ENCODE measurements around the gene VCAM1.
A peak's percentile ranks its signal among the peaks of the same experiment; 100 is the strongest.

VCAM1 gene

DNA sequence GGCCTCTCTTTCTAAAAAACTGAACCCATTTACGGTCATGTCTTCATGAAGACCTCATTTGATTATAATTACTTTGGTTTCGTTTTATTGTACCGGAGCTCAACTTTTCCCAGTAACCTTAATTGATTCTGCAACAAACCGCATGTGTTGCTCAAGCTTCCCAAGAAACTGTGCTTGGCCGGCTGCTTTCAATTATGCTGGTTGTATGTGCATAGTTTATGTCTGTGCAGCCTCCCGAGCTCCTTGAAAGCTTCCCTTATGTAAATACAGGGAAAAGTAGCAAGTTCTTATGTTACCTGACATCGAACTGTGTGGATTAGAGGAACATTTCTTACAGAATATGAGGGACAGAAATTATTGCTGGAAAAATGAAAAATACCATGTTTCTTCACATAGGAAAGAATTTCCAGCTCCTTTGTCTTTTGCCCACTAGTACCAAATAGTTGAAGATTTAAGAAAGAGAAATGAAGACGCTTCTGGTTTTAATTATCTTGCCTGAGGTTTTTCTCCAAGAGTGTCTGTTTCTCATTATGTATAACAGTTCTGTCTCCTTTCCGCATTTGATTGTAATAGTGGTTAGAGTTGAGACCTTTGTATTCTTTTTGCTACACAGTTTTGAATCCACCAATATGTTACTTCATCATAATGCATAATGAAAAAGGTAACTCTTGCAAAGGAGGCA, 2.1 kb downstream of the VCAM1 start:
- no peak overlapping the region for H3K9ac ChIP-seq (ENCODE audit: low read depth in 1 of 2, low read length in 2 of 2)
- H3K36me3 ChIP-seq (ENCODE audit: control insufficient read depth in 2 of 2, insufficient read depth in 2 of 2, low read length in 2 of 2), result no peaks in the 10 kb centered on the region
- no peak overlapping the region for H3K27ac ChIP-seq (ENCODE audit: low read depth in 2 of 2, low read length in 2 of 2)
- H3K9me3 ChIP-seq (ENCODE audit: control insufficient read depth in 2 of 2, low read length in 2 of 2), result no peaks in the 10 kb centered on the region
- peak overlapping the region; percentile 43 to 48 for H3K4me3 ChIP-seq (ENCODE audit: low read length in 2 of 2)
- no peaks in the 10 kb centered on the region for H3K4me1 ChIP-seq (ENCODE audit: control insufficient read depth in 2 of 2, insufficient read depth in 2 of 2, low read length in 2 of 2)
- no peaks in the 10 kb centered on the region for H3K27me3 ChIP-seq (ENCODE audit: control insufficient read depth in 2 of 2, insufficient read depth in 2 of 2, low read length in 2 of 2)

DNA sequence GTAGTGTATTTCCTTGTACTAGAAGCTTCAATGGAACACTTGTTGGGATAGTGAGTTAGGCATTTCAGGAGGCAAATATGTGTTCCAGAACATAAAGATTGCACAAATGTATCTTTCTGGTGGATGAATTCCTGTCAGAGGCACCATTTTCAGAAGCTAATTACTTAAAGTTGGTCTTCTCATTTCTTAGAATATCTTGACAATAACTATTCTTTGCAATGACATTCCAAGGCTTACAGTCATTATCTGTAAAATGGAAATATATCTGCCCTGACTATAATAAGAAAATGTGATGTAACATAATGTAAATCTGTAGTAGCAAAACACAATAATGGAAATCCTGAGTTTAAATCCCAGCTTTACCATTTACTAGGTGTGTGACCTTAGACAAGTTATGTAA, 2.7 kb downstream of the VCAM1 start:
- no peaks in the 10 kb centered on the region for H3K36me3 ChIP-seq (ENCODE audit: control insufficient read depth in 2 of 2, insufficient read depth in 2 of 2, low read length in 2 of 2)
- no peaks in the 10 kb centered on the region for H3K9me3 ChIP-seq (ENCODE audit: control insufficient read depth in 2 of 2, low read length in 2 of 2)
- peak overlapping the region; percentile 36 to 43 for H3K4me3 ChIP-seq (ENCODE audit: low read length in 2 of 2)
- no peaks in the 10 kb centered on the region for H3K27me3 ChIP-seq (ENCODE audit: control insufficient read depth in 2 of 2, insufficient read depth in 2 of 2, low read length in 2 of 2)
- H3K9ac ChIP-seq (ENCODE audit: low read depth in 1 of 2, low read length in 2 of 2), result no peak overlapping the region
- no peaks in the 10 kb centered on the region for H3K4me1 ChIP-seq (ENCODE audit: control insufficient read depth in 2 of 2, insufficient read depth in 2 of 2, low read length in 2 of 2)
- H3K27ac ChIP-seq (ENCODE audit: low read depth in 2 of 2, low read length in 2 of 2), result no peak overlapping the region

DNA sequence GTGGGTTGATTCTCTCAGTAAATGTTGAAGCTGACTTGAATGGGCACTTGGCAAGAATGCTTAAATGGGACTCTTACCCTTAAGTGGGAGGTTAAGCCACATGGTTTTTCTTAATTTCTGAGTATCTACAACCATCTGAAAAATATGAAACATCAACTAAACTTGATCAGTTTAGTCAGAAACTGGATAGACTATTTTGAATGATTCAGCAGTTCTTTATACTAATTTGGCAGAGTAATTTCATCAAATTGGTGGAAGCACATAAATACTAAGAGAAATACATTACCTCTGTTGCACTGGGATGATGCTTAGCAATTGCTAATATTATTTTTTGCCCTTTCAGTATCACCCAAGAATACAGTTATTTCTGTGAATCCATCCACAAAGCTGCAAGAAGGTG, 4.7 kb downstream of the VCAM1 start:
- H3K9ac ChIP-seq (ENCODE audit: low read depth in 1 of 2, low read length in 2 of 2), result no peak overlapping the region
- H3K36me3 ChIP-seq (ENCODE audit: control insufficient read depth in 2 of 2, insufficient read depth in 2 of 2, low read length in 2 of 2), result no peaks in the 10 kb centered on the region
- no peaks in the 10 kb centered on the region for H3K4me1 ChIP-seq (ENCODE audit: control insufficient read depth in 2 of 2, insufficient read depth in 2 of 2, low read length in 2 of 2)
- no peak overlapping the region for H3K4me3 ChIP-seq (ENCODE audit: low read length in 2 of 2)
- no peak overlapping the region for H3K27ac ChIP-seq (ENCODE audit: low read depth in 2 of 2, low read length in 2 of 2)
- no peaks in the 10 kb centered on the region for H3K9me3 ChIP-seq (ENCODE audit: control insufficient read depth in 2 of 2, low read length in 2 of 2)
- no peaks in the 10 kb centered on the region for H3K27me3 ChIP-seq (ENCODE audit: control insufficient read depth in 2 of 2, insufficient read depth in 2 of 2, low read length in 2 of 2)

DNA sequence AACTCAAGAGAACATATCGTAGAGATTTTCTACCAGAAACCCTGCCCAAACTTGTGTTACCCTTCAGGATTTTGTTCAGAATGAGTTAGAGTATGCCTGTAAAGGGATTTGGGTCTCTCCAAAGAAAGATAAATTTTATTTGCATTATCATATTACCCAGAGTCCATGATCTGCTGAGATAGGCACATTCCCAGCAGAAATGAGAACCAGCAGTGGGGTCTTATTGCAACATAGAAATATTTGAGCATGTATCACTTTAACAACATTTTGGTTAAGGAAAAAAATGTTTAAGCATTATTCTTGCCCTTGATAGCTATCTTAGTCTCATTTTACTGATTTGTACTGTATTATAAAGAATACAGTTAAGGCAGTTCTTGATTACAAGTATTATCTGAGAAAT, 10.6 kb downstream of the VCAM1 start:
- Histone ChIP-seq H3K36me3 (ENCODE audit: control insufficient read depth in 2 of 2, insufficient read depth in 2 of 2, low read length in 2 of 2) (no peaks in the 10 kb centered on the region), H3K4me1 (ENCODE audit: control insufficient read depth in 2 of 2, insufficient read depth in 2 of 2, low read length in 2 of 2) (no peaks in the 10 kb centered on the region), H3K27me3 (ENCODE audit: control insufficient read depth in 2 of 2, insufficient read depth in 2 of 2, low read length in 2 of 2) (no peaks in the 10 kb centered on the region), H3K9me3 (ENCODE audit: control insufficient read depth in 2 of 2, low read length in 2 of 2) (no peaks in the 10 kb centered on the region), H3K27ac (ENCODE audit: low read depth in 2 of 2, low read length in 2 of 2) (no peak overlapping the region), H3K9ac (ENCODE audit: low read depth in 1 of 2, low read length in 2 of 2) (no peak overlapping the region), H3K4me3 (ENCODE audit: low read length in 2 of 2) (no peak overlapping the region)

DNA sequence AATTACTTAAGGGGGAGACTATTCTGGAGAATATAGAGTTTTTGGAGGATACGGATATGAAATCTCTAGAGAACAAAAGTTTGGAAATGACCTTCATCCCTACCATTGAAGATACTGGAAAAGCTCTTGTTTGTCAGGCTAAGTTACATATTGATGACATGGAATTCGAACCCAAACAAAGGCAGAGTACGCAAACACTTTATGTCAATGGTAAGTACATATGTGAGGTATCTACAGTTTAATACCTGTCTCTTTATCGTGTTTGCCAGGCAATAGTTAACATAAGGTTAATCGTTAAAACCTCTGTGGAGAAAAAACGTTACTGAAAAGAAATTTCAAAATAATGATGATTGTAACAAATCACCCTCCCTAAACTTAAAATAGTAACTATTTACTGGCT, 11.8 kb downstream of the VCAM1 start:
- no peak overlapping the region for H3K27ac ChIP-seq (ENCODE audit: low read depth in 2 of 2, low read length in 2 of 2)
- no peak overlapping the region for H3K4me3 ChIP-seq (ENCODE audit: low read length in 2 of 2)
- H3K36me3 ChIP-seq (ENCODE audit: control insufficient read depth in 2 of 2, insufficient read depth in 2 of 2, low read length in 2 of 2), result no peaks in the 10 kb centered on the region

DNA sequence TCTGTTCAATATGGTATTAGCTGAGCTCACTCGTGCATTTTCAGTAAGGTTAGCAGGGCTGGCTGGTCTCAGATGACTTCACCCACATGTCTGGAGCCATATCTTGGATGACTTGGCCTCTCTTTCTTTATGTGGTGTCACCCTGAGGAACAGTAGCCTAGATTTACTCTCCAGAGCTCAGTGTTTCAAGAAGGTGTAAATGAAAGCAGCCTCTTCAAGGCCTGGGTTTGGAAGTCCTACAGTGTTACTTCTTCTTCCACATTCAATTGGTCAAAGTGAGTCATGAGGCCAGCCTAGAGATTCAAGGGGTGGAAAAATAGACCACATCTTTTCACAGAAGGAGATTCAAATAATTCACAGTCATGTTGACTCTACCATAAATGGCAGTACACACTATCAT, 12.2 kb downstream of the VCAM1 start:
- Histone ChIP-seq H3K27ac (ENCODE audit: low read depth in 2 of 2, low read length in 2 of 2) (no peak overlapping the region), H3K9me3 (ENCODE audit: control insufficient read depth in 2 of 2, low read length in 2 of 2) (no peaks in the 10 kb centered on the region), H3K36me3 (ENCODE audit: control insufficient read depth in 2 of 2, insufficient read depth in 2 of 2, low read length in 2 of 2) (no peaks in the 10 kb centered on the region), H3K9ac (ENCODE audit: low read depth in 1 of 2, low read length in 2 of 2) (no peak overlapping the region), H3K27me3 (ENCODE audit: control insufficient read depth in 2 of 2, insufficient read depth in 2 of 2, low read length in 2 of 2) (no peaks in the 10 kb centered on the region), H3K4me3 (ENCODE audit: low read length in 2 of 2) (no peak overlapping the region), H3K4me1 (ENCODE audit: control insufficient read depth in 2 of 2, insufficient read depth in 2 of 2, low read length in 2 of 2) (no peaks in the 10 kb centered on the region)

More for the DNA sequence above, 11.8 kb downstream of the VCAM1 start:
- Histone ChIP-seq H3K4me1 (ENCODE audit: control insufficient read depth in 2 of 2, insufficient read depth in 2 of 2, low read length in 2 of 2) (no peaks in the 10 kb centered on the region), H3K27me3 (ENCODE audit: control insufficient read depth in 2 of 2, insufficient read depth in 2 of 2, low read length in 2 of 2) (no peaks in the 10 kb centered on the region), H3K9me3 (ENCODE audit: control insufficient read depth in 2 of 2, low read length in 2 of 2) (no peaks in the 10 kb centered on the region), H3K9ac (ENCODE audit: low read depth in 1 of 2, low read length in 2 of 2) (no peak overlapping the region)

DNA sequence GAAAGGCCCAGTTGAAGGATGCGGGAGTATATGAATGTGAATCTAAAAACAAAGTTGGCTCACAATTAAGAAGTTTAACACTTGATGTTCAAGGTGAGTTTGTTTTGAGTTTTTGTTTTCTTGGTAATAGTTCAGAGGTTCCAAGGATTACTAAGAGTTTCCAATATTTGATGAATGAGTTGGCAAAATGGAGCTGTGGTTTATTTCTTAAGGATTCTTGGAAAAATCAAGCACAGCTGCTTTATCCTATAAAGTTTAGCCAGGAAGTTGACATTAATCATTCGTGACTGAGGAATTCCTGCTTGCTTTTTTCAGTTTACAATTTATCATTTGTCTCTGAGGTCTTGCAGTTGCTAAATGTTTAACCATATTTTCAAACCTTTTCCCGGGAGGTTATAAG, 15.1 kb downstream of the VCAM1 start:
- Histone ChIP-seq H3K4me3 (ENCODE audit: low read length in 2 of 2) (no peak overlapping the region), H3K9ac (ENCODE audit: low read depth in 1 of 2, low read length in 2 of 2) (no peak overlapping the region), H3K27ac (ENCODE audit: low read depth in 2 of 2, low read length in 2 of 2) (no peak overlapping the region), H3K36me3 (ENCODE audit: control insufficient read depth in 2 of 2, insufficient read depth in 2 of 2, low read length in 2 of 2) (no peaks in the 10 kb centered on the region), H3K27me3 (ENCODE audit: control insufficient read depth in 2 of 2, insufficient read depth in 2 of 2, low read length in 2 of 2) (no peaks in the 10 kb centered on the region), H3K4me1 (ENCODE audit: control insufficient read depth in 2 of 2, insufficient read depth in 2 of 2, low read length in 2 of 2) (no peaks in the 10 kb centered on the region), H3K9me3 (ENCODE audit: control insufficient read depth in 2 of 2, low read length in 2 of 2) (no peaks in the 10 kb centered on the region)

DNA sequence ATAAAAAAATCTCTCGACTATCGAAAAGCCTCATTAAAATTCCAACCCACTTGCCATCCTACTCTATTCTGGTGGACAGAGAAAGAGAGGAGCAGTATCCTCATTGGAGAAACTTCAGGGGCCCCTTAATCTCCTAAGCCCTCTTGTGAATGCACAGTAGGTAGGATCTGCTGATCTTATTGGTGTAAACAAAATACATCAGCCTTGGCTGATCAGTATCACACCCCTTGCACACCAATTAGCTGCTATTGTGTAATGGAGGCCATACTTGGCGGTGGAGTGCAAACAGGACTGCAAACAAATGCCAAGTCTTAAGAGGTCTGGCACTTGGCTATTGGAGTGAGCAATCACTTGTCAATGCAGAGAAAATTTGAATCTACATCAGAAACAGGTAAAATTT, 15.7 kb downstream of the VCAM1 start:
- H3K9me3 ChIP-seq (ENCODE audit: control insufficient read depth in 2 of 2, low read length in 2 of 2), result no peaks in the 10 kb centered on the region
- H3K4me1 ChIP-seq (ENCODE audit: control insufficient read depth in 2 of 2, insufficient read depth in 2 of 2, low read length in 2 of 2), result no peaks in the 10 kb centered on the region
- H3K27ac ChIP-seq (ENCODE audit: low read depth in 2 of 2, low read length in 2 of 2), result no peak overlapping the region
- no peaks in the 10 kb centered on the region for H3K27me3 ChIP-seq (ENCODE audit: control insufficient read depth in 2 of 2, insufficient read depth in 2 of 2, low read length in 2 of 2)
- no peak overlapping the region for H3K4me3 ChIP-seq (ENCODE audit: low read length in 2 of 2)
- no peaks in the 10 kb centered on the region for H3K36me3 ChIP-seq (ENCODE audit: control insufficient read depth in 2 of 2, insufficient read depth in 2 of 2, low read length in 2 of 2)
- no peak overlapping the region for H3K9ac ChIP-seq (ENCODE audit: low read depth in 1 of 2, low read length in 2 of 2)

DNA sequence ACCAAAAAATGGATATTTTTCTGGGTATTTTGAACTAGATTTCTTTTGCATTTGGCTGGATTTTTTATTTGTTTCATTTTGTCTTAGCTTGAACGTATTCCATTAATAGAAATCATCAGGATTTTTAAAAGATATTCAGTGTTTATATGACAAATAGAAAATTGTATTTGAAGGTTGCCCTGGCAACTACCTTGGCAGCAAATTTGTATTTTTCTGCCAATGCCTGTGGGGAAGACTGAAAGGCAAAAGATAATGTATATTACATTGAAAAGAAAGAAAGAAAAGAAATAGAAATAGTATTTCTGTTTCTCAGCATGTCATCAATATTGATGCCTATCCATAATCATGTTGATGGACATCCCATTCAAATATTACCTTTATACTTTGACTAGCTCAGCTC, 16.8 kb downstream of the VCAM1 start:
- no peak overlapping the region for H3K4me3 ChIP-seq (ENCODE audit: low read length in 2 of 2)
- no peaks in the 10 kb centered on the region for H3K9me3 ChIP-seq (ENCODE audit: control insufficient read depth in 2 of 2, low read length in 2 of 2)
- H3K27ac ChIP-seq (ENCODE audit: low read depth in 2 of 2, low read length in 2 of 2), result no peak overlapping the region
- no peaks in the 10 kb centered on the region for H3K27me3 ChIP-seq (ENCODE audit: control insufficient read depth in 2 of 2, insufficient read depth in 2 of 2, low read length in 2 of 2)
- no peaks in the 10 kb centered on the region for H3K4me1 ChIP-seq (ENCODE audit: control insufficient read depth in 2 of 2, insufficient read depth in 2 of 2, low read length in 2 of 2)
- no peaks in the 10 kb centered on the region for H3K36me3 ChIP-seq (ENCODE audit: control insufficient read depth in 2 of 2, insufficient read depth in 2 of 2, low read length in 2 of 2)
- no peak overlapping the region for H3K9ac ChIP-seq (ENCODE audit: low read depth in 1 of 2, low read length in 2 of 2)

DNA sequence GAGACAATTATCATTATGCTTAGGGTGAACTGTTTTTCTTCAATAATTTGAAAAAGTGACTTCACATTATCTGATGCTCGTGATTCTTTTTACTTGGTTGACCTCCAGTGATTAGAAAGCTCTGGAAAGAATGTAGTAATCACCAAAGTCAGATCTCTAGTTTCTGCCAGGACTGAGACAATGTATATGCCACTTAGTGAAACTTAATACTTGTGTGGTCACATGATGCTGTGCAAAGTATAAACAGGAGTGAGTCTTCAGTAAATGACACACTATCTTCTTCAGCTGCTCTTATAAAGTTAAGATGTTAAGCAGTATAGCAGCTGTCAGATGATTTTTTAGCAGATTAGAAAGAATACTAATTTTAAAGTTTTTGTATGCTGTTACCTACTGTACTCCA, 17.2 kb downstream of the VCAM1 start:
- Histone ChIP-seq H3K27me3 (ENCODE audit: control insufficient read depth in 2 of 2, insufficient read depth in 2 of 2, low read length in 2 of 2) (no peaks in the 10 kb centered on the region), H3K9me3 (ENCODE audit: control insufficient read depth in 2 of 2, low read length in 2 of 2) (no peaks in the 10 kb centered on the region), H3K27ac (ENCODE audit: low read depth in 2 of 2, low read length in 2 of 2) (no peak overlapping the region), H3K4me1 (ENCODE audit: control insufficient read depth in 2 of 2, insufficient read depth in 2 of 2, low read length in 2 of 2) (no peaks in the 10 kb centered on the region), H3K36me3 (ENCODE audit: control insufficient read depth in 2 of 2, insufficient read depth in 2 of 2, low read length in 2 of 2) (no peaks in the 10 kb centered on the region), H3K4me3 (ENCODE audit: low read length in 2 of 2) (no peak overlapping the region), H3K9ac (ENCODE audit: low read depth in 1 of 2, low read length in 2 of 2) (no peak overlapping the region)

DNA sequence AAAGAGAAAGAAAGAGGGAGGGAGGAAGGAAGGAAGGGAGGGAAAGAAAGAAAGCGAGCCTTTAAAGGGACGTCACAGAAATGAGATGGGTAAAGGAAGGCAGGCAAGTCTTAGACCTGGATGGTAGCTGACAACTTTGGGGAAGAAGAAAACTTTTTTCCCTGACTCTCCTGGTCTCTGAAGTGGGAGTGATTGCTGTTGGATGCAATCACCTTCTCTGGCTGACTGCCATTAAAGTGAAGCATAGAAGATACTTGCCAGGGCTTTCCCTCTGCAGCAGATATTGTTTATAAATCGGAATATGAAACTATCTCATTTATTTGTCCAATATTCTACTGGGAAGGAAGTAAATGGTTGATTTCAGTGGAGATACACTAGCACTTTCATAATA, 27.0 kb downstream of the VCAM1 start:
- Histone ChIP-seq H3K4me3 (ENCODE audit: low read length in 2 of 2) (no peak overlapping the region), H3K4me1 (ENCODE audit: control insufficient read depth in 2 of 2, insufficient read depth in 2 of 2, low read length in 2 of 2) (no peaks in the 10 kb centered on the region), H3K27ac (ENCODE audit: low read depth in 2 of 2, low read length in 2 of 2) (no peak overlapping the region), H3K36me3 (ENCODE audit: control insufficient read depth in 2 of 2, insufficient read depth in 2 of 2, low read length in 2 of 2) (no peaks in the 10 kb centered on the region), H3K9me3 (ENCODE audit: control insufficient read depth in 2 of 2, low read length in 2 of 2) (no peaks in the 10 kb centered on the region), H3K9ac (ENCODE audit: low read depth in 1 of 2, low read length in 2 of 2) (no peak overlapping the region), H3K27me3 (ENCODE audit: control insufficient read depth in 2 of 2, insufficient read depth in 2 of 2, low read length in 2 of 2) (no peaks in the 10 kb centered on the region)
